Mesenchymal stem cell (in vitro differentiated cells and primary cell): ENCODE data around the gene PRRX2.

Experiments
- DNase-seq: peaks from one replicate; pipeline ENCODE4 v3.0.0-alpha.2; 2013
- H2AFZ ChIP-seq: one replicate; pipeline ENCODE4 v1.6.1; 2013; ENCODE audit warnings: low read depth, mild to moderate bottlenecking, control low read depth, inconsistent platforms, low read length, moderate library complexity
- H2AK5ac ChIP-seq: 2 replicates; pipeline ENCODE4 v1.6.1; 2013; ENCODE audit warnings: low read length, moderate library complexity, mild to moderate bottlenecking, inconsistent platforms; ENCODE audit not compliant: severe bottlenecking
- H2BK120ac ChIP-seq: one replicate; pipeline ENCODE4 v1.6.1; 2013; ENCODE audit warnings: low read depth, mild to moderate bottlenecking, inconsistent platforms, low read length, moderate library complexity
- H2BK12ac ChIP-seq, 2 experiments: one replicate each; pipeline ENCODE4 v1.6.1; 2013; ENCODE audit warnings: inconsistent platforms in 2 of 2, low read length in 2 of 2, mild to moderate bottlenecking in 2 of 2, moderate library complexity in 2 of 2, control low read depth in 1 of 2
- H2BK15ac ChIP-seq: one replicate; pipeline ENCODE4 v1.6.1; 2013; ENCODE audit warnings: mild to moderate bottlenecking, low read depth, inconsistent platforms; ENCODE audit not compliant: poor library complexity, severe bottlenecking
- H2BK5ac ChIP-seq: 2 replicates; pipeline ENCODE4 v1.6.1; 2013; ENCODE audit warnings: low read depth, mild to moderate bottlenecking, low read length, control low read depth, inconsistent platforms; ENCODE audit not compliant: poor library complexity, severe bottlenecking
- H3K14ac ChIP-seq, 2 experiments: one replicate each; pipeline ENCODE4 v1.6.1; 2013; ENCODE audit warnings: inconsistent platforms in 2 of 2, low read length in 2 of 2, control low read depth in 1 of 2, mild to moderate bottlenecking in 1 of 2, moderate library complexity in 1 of 2
- H3K18ac ChIP-seq, 2 experiments: one replicate each; pipeline ENCODE4 v1.6.1; 2013; ENCODE audit warnings: inconsistent platforms in 2 of 2, low read length in 2 of 2, control low read depth in 1 of 2, low read depth in 1 of 2, mild to moderate bottlenecking in 1 of 2
- H3K23ac ChIP-seq, 2 experiments: one replicate each; pipeline ENCODE4 v1.6.1; 2013; ENCODE audit warnings: inconsistent platforms in 2 of 2, low read length in 2 of 2, mild to moderate bottlenecking in 2 of 2, moderate library complexity in 2 of 2, control low read depth in 1 of 2
- H3K27ac ChIP-seq: 2 replicates; pipeline ENCODE4 v1.5.1; 2013; ENCODE audit warnings: mild to moderate bottlenecking, moderate library complexity, low read length, control low read depth, inconsistent platforms; ENCODE audit not compliant: poor library complexity, severe bottlenecking
- H3K27me3 ChIP-seq, 2 experiments: 2 replicates each; pipeline versions ENCODE4 v1.6.1 to v1.7.0; 2013; ENCODE audit warnings: low read length in 2 of 2, mild to moderate bottlenecking in 2 of 2, moderate library complexity in 2 of 2, control low read depth in 1 of 2, inconsistent platforms in 1 of 2; ENCODE audit not compliant: control insufficient read depth in 1 of 2, insufficient read depth in 1 of 2
- H3K36me3 ChIP-seq, 2 experiments: 2 replicates each; pipeline versions ENCODE4 v1.6.1 to v1.7.0; 2013; ENCODE audit warnings: low read length in 2 of 2, control low read depth in 1 of 2, inconsistent platforms in 1 of 2, low read depth in 1 of 2, mild to moderate bottlenecking in 1 of 2; ENCODE audit not compliant: insufficient read depth in 2 of 2, control insufficient read depth in 1 of 2
- H3K4ac ChIP-seq, 2 experiments: one replicate each; pipeline ENCODE4 v1.6.1; 2013; ENCODE audit warnings: inconsistent platforms in 2 of 2, low read length in 2 of 2, mild to moderate bottlenecking in 2 of 2, moderate library complexity in 2 of 2, control low read depth in 1 of 2, low read depth in 1 of 2
- H3K4me1 ChIP-seq: 2 replicates; pipeline ENCODE4 v1.6.1; 2013; ENCODE audit warnings: low read depth, low read length, control low read depth; ENCODE audit not compliant: control insufficient read depth, insufficient read depth
- H3K4me2 ChIP-seq: 2 replicates; pipeline ENCODE4 v1.6.1; 2013; ENCODE audit warnings: low read length, mild to moderate bottlenecking, inconsistent platforms; ENCODE audit not compliant: poor library complexity, severe bottlenecking
- H3K4me3 ChIP-seq, 2 experiments: 2 replicates each; pipeline versions ENCODE4 v1.5.1 to v1.7.0; 2013; ENCODE audit warnings: low read length in 2 of 2, mild to moderate bottlenecking in 2 of 2, control low read depth in 1 of 2, low read depth in 1 of 2; ENCODE audit not compliant: insufficient read depth in 1 of 2
- H3K79me1 ChIP-seq: replicated peaks from 2 replicates; pipeline ENCODE4 v1.6.1; 2013; ENCODE audit warnings: mild to moderate bottlenecking, control low read depth, low read length, inconsistent platforms; ENCODE audit not compliant: poor library complexity, severe bottlenecking
- H3K9ac ChIP-seq: 2 replicates; pipeline ENCODE4 v1.7.0; 2013; ENCODE audit warnings: mild to moderate bottlenecking, low read length, moderate library complexity
- H3K9me3 ChIP-seq: 2 replicates; pipeline ENCODE4 v1.7.0; 2013; ENCODE audit warnings: mild to moderate bottlenecking, low read length; ENCODE audit not compliant: control insufficient read depth
- H4K8ac ChIP-seq: one replicate; pipeline ENCODE4 v1.6.1; 2013; ENCODE audit warnings: inconsistent platforms, mild to moderate bottlenecking, low read length, moderate library complexity
- H4K91ac ChIP-seq: one replicate; pipeline ENCODE4 v1.6.1; 2013; ENCODE audit warnings: mild to moderate bottlenecking, low read length, inconsistent platforms
- WGBS: methylation state at CpG from one replicate; pipeline ENCODE4 v1.1.7; 2013; ENCODE audit warnings: mixed read lengths; 5-methylcytosine and 5-hydroxymethylcytosine counted together

The PRRX2 gene

DNA sequence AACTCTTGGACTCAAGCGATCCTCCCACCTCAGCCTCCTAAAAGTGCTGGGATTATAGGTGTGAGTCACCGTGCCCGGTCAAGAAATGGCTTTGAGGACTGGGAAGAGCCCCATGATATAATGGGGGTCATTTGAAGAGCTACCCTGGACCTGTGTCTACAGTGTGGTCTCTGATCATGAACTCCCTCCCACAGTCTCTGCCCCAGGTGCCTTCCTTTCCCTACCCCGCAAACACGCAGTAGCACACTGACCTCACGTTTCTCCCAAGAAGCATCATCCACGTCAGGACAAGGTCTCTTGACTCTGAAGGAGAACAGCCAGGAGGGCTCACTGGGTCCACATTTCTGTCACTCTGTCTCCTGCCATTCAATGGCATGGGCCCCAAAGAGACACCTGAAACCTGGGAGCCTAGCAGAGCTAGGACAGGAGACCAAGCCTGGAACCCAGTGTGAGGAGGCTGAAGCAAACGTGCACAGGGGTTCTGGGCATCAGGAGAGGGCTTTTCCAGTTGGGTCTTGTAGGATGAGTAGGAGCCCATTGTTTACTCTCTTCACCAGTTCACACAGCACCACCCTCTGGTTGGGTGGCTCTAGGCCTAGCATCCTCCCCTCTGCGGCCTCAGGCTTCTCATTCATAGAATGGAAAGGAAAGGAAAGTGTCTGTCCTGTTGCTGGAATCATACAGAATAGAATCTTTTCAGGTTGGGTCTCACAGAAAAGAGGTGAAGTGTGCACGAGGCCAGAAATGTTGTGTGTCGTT, 23.0 kb downstream of the PRRX2 start:
- Histone ChIP-seq H3K18ac (no peak overlapping the region), H3K36me3 (peaks cover 0 to 10% of the 10 kb centered on the region in 2 experiments), H2BK15ac (no peak overlapping the region), H2BK5ac (no peak overlapping the region), H3K4me2 (no peak overlapping the region), H3K9ac (no peak overlapping the region), H2AFZ (no peak overlapping the region), H2BK120ac (no peak overlapping the region), H4K91ac (no peak overlapping the region), H3K4me3 (no peak overlapping the region), H2BK12ac (no peak overlapping the region), H3K27ac (no peak overlapping the region), H3K4me1 (peaks cover 3% of the 10 kb centered on the region), H3K14ac (no peak overlapping the region), H3K79me1 (no peaks in the 10 kb centered on the region), H4K8ac (no peak overlapping the region), H3K27me3 (peaks cover 0 to 13% of the 10 kb centered on the region in 2 experiments), H2AK5ac (no peak overlapping the region), H3K4ac (no peak overlapping the region), H3K23ac (no peak overlapping the region), H3K9me3 (no peaks in the 10 kb centered on the region)
- DNase-seq = no peak
- WGBS = 90% methylated on average over 11 of the region's 11 CpGs

- no peak for DNase-seq
- Histone ChIP-seq H2BK5ac (no peak overlapping the region), H4K91ac (no peak overlapping the region), H3K9ac (no peak overlapping the region), H3K36me3 (peaks cover 0 to 6% of the 10 kb centered on the region in 2 experiments), H3K27me3 (peaks cover 0 to 43% of the 10 kb centered on the region in 2 experiments), H2AFZ (no peak overlapping the region), H3K23ac (peak overlapping the region in 1 of 2 experiments; percentile 11), H2BK120ac (no peak overlapping the region), H3K4me1 (peaks cover 8% of the 10 kb centered on the region), H3K9me3 (no peaks in the 10 kb centered on the region), H3K4me3 (no peak overlapping the region), H3K79me1 (no peaks in the 10 kb centered on the region), H3K18ac (no peak overlapping the region), H4K8ac (no peak overlapping the region), H2BK15ac (no peak overlapping the region), H3K4me2 (no peak overlapping the region), H2AK5ac (no peak overlapping the region), H3K14ac (no peak overlapping the region), H3K27ac (no peak overlapping the region), H2BK12ac (no peak overlapping the region), H3K4ac (no peak overlapping the region)
- WGBS = 90% methylated on average over 4 of the region's 5 CpGs
Observed at GRCh38 chr9:129692534-129692933, 27.1 kb downstream of the PRRX2 start.

GRCh38 chr9:129693741-129694140, 28.3 kb downstream of the PRRX2 start:
- H2AFZ ChIP-seq = no peak overlapping the region
- no peaks in the 10 kb centered on the region for H3K9me3 ChIP-seq
- H3K79me1 ChIP-seq = no peaks in the 10 kb centered on the region
- no peak overlapping the region for H3K4me3 ChIP-seq
- H3K4ac ChIP-seq = no peak overlapping the region
- no peak overlapping the region for H3K18ac ChIP-seq
- H2BK12ac ChIP-seq = no peak overlapping the region
- peak overlapping the region; percentile 48 for H3K9ac ChIP-seq
- no peak overlapping the region for H3K23ac ChIP-seq
- no peak overlapping the region for H2BK15ac ChIP-seq
- no peak overlapping the region for H2BK5ac ChIP-seq
- H2BK120ac ChIP-seq = no peak overlapping the region
- no peak overlapping the region for H3K4me2 ChIP-seq
- H4K8ac ChIP-seq = no peak overlapping the region
- no peak overlapping the region for H2AK5ac ChIP-seq
- H3K27me3 ChIP-seq = peaks cover 0 to 49% of the 10 kb centered on the region in 2 experiments
- H3K14ac ChIP-seq = no peak overlapping the region
- no peak for DNase-seq
- H3K36me3 ChIP-seq = peaks cover 0 to 3% of the 10 kb centered on the region in 2 experiments
- 89% methylated on average over 8 of the region's 8 CpGs for WGBS
- H3K4me1 ChIP-seq = peaks cover 13% of the 10 kb centered on the region
- H3K27ac ChIP-seq = no peak overlapping the region
- H4K91ac ChIP-seq = no peak overlapping the region

DNA sequence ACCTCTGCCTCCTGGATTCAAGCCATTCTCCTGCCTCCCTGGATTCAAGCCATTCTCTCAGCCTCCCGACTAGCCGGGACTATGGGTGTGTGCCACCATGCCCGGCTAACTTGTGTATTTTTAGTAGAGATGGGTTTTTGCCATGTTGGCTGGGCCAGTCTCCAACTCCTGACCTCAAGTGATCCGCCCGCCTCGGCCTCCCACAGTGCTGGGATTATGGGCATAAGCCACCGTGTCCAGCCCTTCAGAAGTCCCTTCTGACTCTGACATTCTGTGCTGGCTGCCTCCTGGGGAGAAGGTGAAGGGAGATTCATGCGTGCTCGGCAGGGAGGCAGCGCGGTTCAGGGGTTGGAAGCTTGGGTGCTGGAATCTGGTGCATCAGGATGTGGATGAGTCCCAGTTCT, 28.8 kb downstream of the PRRX2 start:
- Histone ChIP-seq H3K9me3 (no peaks in the 10 kb centered on the region), H2BK5ac (no peak overlapping the region), H3K79me1 (no peaks in the 10 kb centered on the region), H2AK5ac (no peak overlapping the region), H3K4me3 (no peak overlapping the region), H2BK120ac (no peak overlapping the region), H3K27ac (no peak overlapping the region), H3K4me2 (no peak overlapping the region), H3K14ac (no peak overlapping the region), H3K18ac (no peak overlapping the region), H2AFZ (no peak overlapping the region), H2BK12ac (no peak overlapping the region), H4K8ac (no peak overlapping the region), H3K23ac (no peak overlapping the region), H3K4ac (no peak overlapping the region), H4K91ac (no peak overlapping the region), H3K9ac (peak overlapping the region; percentile 48), H2BK15ac (no peak overlapping the region), H3K4me1 (peaks cover 13% of the 10 kb centered on the region), H3K27me3 (peaks cover 0 to 48% of the 10 kb centered on the region in 2 experiments), H3K36me3 (peaks cover 0 to 3% of the 10 kb centered on the region in 2 experiments)
- 93% methylated on average over 11 of the region's 11 CpGs for WGBS
- DNase-seq = no peak
